ENCODE results near the gene MPP4. TPM values are rescaled to one million over a fixed set of nuclear protein-coding genes. Genes with fewer than 3 reads are reported as not detected.

MPP4 gene
- total and polyA plus RNA-seq, 9 of the 15 experiments (the other 6 are each of a cell fraction or from before 2014, with no cell fraction given), result 0.03 to 0.08 TPM; not detected in 7

- FAIRE-seq (peak; percentile 40), DNase-seq (ENCODE audit: extremely low read depth in 1 of 4, low spot score in 3 of 4) (peak in 2 of 4 experiments; percentile 4 to 18), ATAC-seq (no peak)
- Histone ChIP-seq H3K4me3 (no peak overlapping the region), H3K9me3 (replicated peaks; ENCODE audit: control insufficient read depth, insufficient read depth, low read depth, low read length) (no peaks in the 10 kb centered on the region), H4K20me1 (replicated peaks; ENCODE audit: control insufficient read depth, insufficient read depth, low read length) (no peaks in the 10 kb centered on the region), H3K27me3 (ENCODE audit: control insufficient read depth in 2 of 2, insufficient read depth in 2 of 2, low read length in 2 of 2) (no peaks in the 10 kb centered on the region), H2AFZ (ENCODE audit: low read depth, low read length) (no peak overlapping the region), H3K27ac (ENCODE audit: extremely low read depth, low read depth, low read length) (no peak overlapping the region), H3K79me2 (ENCODE audit: control insufficient read depth, insufficient read depth, low read length) (no peaks in the 10 kb centered on the region), H3K4me1 (replicated peaks in 1 of 2; ENCODE audit: control insufficient read depth in 2 of 2, insufficient read depth in 2 of 2, low read length in 2 of 2) (peaks cover 0 to 3% of the 10 kb centered on the region in 2 experiments; a peak in 2 of 5 replicates), H3K9me1 (ENCODE audit: control insufficient read depth, insufficient read depth, low read length) (no peaks in the 10 kb centered on the region), H3K36me3 (ENCODE audit: control insufficient read depth, insufficient read depth, low read length) (peaks cover 12% of the 10 kb centered on the region; the same call in 2 of the 3 replicates), H3K9ac (ENCODE audit: insufficient read depth in 1 of 2, low read depth in 2 of 2, low read length in 2 of 2) (no peak overlapping the region), H3K4me2 (ENCODE audit: insufficient read depth, low read length) (no peak overlapping the region)
- no TSS peak for BruUV-seq (replicated peaks)
- CTCF ChIA-PET (ENCODE audit: low intra/inter-chr PET ratio), result interaction anchor here (0.6 kb wide), 1 partner anchor 411 kb away, joined by 4 read pairs; no protein-coding TSS in a partner anchor
- in situ Hi-C loops (cut with MboI) (no loop called here), intact Hi-C loops (cut with micrococcal nuclease) (no loop called here)
- 7% methylated on average over 6 of the region's 6 CpGs for WGBS (ENCODE audit: insufficient coverage, low coverage, missing lambda C conversion rate)
- POLR2A ChIA-PET, result no interaction called here
- TF ChIP-seq PKNOX1 (IDR thresholded peaks at IDR 0.05), result no peak
- no peak for TF ChIP-seq TAF7 (tag; IDR thresholded peaks at IDR 0.05)
- TF ChIP-seq TEAD4 (IDR thresholded peaks at IDR 0.05; ENCODE audit: low read length), result peak; percentile 82
- no peak for TF ChIP-seq TEAD4 (CRISPR knock-in tag; IDR thresholded peaks at IDR 0.05; ENCODE audit: borderline replicate concordance)
- TF ChIP-seq SRSF7 (optimal IDR thresholded peaks at IDR 0.05; ENCODE audit: low read depth, low read length), result no peak
- TF ChIP-seq SRF (CRISPR knock-in tag; IDR thresholded peaks at IDR 0.05), result no peak
- no peak for TF ChIP-seq CBX5 (IDR thresholded peaks at IDR 0.05; ENCODE audit: borderline replicate concordance, low read depth)
- no peak for TF ChIP-seq MXD1 (CRISPR knock-in tag; IDR thresholded peaks at IDR 0.05; ENCODE audit: borderline replicate concordance, poor library complexity, severe bottlenecking)
- TF ChIP-seq POLR3G (IDR thresholded peaks at IDR 0.05; ENCODE audit: extremely low read depth, insufficient read length, insufficient replicate concordance), result no peak
- no peak for TF ChIP-seq RHOXF2B (CRISPR knock-in tag; conservative IDR thresholded peaks at IDR 0.05)
- TF ChIP-seq ATF3 (IDR thresholded peaks at IDR 0.05), result no peak
- no peak for TF ChIP-seq ATF3 (CRISPR knock-in tag; conservative IDR thresholded peaks at IDR 0.05)
- no peak for TF ChIP-seq ZNF174 (CRISPR knock-in tag; IDR thresholded peaks at IDR 0.05)
- TF ChIP-seq HNRNPLL (IDR thresholded peaks at IDR 0.05; ENCODE audit: low read depth, low read length, poor library complexity, severe bottlenecking), result no peak
- TF ChIP-seq ZNF644 (tag; IDR thresholded peaks at IDR 0.05; ENCODE audit: low read depth), result no peak
- no peak for TF ChIP-seq MYC (IDR thresholded peaks at IDR 0.05; ENCODE audit: low read depth, low read length)
- no peak for TF ChIP-seq MYC (CRISPR knock-in tag; IDR thresholded peaks at IDR 0.05; ENCODE audit: borderline replicate concordance, low read depth)
- TF ChIP-seq AFF4 (CRISPR knock-in tag; IDR thresholded peaks at IDR 0.05), result no peak
Observed at GRCh38 chr2:201746551-201746950, 48.1 kb upstream of the MPP4 start.

Data from K562 (cell line).